Activated CD4-positive, CD25-positive, alpha-beta regulatory T cell (primary cell): ENCODE measurements around the gene LYST.
"Not testable (repeated sequence)": the region's sequence is repeated elsewhere in the genome, so short reads cannot be mapped to it uniquely, and the experiment has no call there.

Experiments
- DNase-seq, 4 experiments: peaks; one replicate each; lab custom pipeline; 2025; lab: John Stamatoyannopoulos, UW

Gene LYST

GRCh38 chr1:235866205-235866912 is at the start of gene LYST:
Gene LYST, minus strand, starts transcription at chr1:235866906. Its CDS starts 36,489 bp downstream, at chr1:235830417.
- peak in 3 of 4 experiments; percentile 14 to 25 (median 20) for DNase-seq

GRCh38 chr1:235915489-235915888 is 48.8 kb upstream of the LYST start:
- DNase-seq, result not testable (repeated sequence)

- DNase-seq, result no peak
Observed at GRCh38 chr1:235913311-235913710, 46.6 kb upstream of the LYST start.

- no peak for DNase-seq
Observed at GRCh38 chr1:235911876-235912275, 45.2 kb upstream of the LYST start.

DNA sequence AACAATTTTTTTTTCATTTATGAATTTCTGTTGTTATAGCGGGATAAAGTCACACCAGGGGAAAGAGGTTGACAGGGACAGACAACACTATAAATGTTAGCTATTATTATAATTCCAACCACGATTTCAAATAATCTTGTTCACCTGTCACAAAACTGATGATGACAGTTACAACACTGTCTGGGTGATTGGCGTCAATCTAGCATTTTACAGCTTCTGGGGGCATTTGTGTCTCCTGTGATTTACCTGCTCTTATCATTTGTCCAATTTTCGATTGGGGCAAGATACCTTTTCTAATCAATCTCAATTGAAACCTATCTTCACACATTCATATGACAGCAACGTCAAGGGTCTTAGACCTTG is 44.6 kb upstream of the LYST start:
- DNase-seq, result no peak

GRCh38 chr1:235910357-235911299 is 43.9 kb upstream of the LYST start:
- DNase-seq, result no peak

DNA sequence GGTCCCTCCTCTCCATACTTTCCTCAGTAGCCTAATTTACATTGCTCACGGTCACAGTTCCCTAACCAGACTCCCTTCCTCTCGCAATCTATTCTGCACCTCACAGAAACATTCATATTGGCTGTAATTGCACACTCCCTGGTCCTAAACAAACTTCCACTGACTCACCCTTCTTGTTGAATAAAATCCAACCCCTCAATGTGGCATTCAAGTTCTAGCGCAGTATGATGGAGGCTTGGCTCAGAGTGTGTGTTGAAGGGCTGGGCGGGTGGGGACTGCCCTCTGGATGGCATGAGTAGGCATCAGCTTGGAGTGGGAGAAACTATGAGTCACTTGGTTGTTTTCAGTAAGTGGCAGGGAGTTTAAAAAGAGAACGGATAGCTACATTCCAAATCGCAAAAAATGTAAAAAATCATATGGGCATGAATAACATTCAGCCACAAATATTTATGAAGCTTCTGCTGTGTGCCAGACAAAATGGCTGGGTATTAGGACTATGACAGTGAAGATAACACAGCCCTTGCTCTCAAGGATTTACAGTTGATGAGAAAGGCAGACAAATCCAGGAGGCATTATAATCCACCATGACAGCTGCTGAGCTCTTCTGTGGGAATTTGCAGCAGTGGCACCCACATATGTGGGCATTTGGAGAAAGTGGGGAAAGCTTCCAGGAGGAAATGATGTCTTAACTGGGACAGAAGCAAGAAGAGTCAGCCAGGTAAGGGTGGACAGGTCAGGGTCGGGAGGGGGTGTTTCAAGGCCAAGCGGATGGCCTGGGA is 42.2 kb upstream of the LYST start:
- DNase-seq, result no peak

GRCh38 chr1:235907897-235908240 is 41.2 kb upstream of the LYST start:
- no peak for DNase-seq

DNA sequence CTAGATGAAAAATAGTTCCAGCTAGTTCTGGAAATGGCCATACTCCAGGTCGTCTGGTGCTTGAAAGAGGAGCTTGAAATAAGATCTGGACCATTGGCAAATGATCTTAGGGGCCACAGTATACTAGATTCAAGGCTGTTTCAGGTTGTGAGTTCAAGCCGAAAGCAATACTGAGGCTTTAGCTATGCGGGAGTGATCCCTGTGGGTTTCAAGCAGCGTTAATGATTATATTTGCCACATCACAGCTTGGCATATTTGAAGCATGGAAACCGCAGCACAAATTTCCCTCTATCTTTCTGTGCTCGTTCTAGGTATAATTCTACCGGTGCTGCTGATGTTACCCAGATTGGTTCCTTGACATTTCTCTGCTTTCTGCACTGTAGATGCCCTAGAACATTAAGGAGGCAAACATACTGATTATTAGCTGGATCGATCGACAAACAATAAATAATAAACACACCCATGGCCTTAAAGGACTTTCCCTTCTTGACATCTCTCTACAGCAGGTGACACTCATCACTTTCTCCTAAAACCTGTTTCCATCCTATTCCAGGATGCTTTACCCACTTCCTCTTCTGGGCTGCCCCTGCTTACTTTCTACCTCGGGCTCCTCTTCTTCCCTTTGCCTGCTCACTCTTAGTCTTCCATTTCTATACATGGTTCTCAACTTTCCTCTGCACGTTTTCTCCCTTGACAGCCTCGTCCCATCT is 40.6 kb upstream of the LYST start:
- no peak for DNase-seq

DNA sequence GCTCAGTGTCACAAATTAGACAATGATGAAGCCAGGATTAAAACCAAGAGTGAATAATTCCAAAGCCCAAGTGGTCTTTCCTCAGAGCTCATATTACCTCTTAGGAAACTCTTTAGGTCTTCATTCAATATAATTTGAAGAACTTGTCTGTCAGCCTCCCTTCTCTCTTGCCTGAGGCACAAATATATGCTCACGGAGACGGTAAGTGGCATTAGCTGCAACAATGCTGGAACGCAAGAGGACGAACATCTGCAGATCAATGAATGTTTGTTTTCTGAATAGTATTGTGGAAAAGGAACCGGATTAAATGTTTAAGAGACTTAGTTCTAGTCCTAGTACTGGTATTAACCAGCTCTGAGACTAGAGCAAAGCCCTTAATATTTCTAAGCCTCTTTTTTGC is 39.7 kb upstream of the LYST start:
- no peak for DNase-seq

DNA sequence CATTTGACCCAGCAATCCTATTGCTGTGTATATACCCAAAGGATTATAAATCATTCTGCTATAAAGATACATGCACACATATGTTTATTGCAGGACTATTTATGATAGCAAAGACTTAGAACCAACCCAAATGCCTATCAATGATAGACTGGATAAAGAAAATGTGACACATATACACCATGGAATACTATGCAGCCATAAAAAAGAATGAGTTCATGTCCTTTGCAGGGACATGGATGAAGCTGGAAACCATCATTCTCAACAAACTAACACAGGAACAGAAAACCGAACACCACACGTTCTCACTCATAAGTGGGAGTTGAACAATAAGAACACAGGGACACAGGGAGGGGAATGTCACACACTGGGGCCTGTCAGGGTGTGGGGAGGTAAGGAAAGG is 37.1 kb upstream of the LYST start:
- DNase-seq, result not testable (repeated sequence)

GRCh38 chr1:235902677-235903542 is 36.2 kb upstream of the LYST start:
- no peak for DNase-seq

DNA sequence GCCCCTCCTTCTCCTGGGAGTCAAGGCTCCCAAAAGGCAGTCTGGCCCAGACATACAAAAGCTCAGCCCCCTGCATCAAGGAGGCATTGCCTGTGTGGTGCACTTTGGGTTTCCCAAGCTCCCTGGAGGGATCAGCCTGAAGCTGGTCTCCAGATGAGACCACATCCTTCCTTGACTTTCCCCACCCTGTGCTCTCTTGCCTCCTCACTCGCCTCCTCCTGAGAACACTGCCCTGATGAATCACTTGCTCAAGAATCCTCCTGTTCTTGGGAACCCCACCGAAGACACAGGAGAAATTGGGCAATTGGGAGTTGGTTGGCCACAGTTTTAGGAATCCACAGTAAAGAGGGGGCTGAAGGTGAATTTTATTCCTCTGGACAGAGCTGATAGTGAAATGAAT is 34.8 kb upstream of the LYST start:
- DNase-seq, result no peak

GRCh38 chr1:235898126-235898525 is 31.4 kb upstream of the LYST start:
- DNase-seq, result no peak

DNA sequence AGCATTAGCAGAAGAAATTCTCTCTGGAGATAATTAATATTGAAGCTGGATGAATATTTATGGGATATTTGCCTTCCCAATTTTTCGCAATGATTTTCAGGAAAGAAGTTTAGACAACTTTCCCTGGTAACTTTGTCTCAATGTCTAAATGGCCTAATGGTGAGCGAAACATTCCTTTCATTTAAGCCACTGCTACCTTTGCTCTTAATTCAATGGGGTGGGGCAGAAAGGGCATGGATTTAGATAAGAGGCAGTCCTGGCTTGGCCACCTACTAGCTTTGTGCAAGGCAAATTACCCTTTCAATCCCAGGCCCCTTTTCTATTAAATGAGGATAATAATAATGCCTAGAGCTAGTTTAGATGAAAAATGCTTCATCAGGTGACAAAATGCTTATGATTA is 27.1 kb upstream of the LYST start:
- DNase-seq, result no peak

DNA sequence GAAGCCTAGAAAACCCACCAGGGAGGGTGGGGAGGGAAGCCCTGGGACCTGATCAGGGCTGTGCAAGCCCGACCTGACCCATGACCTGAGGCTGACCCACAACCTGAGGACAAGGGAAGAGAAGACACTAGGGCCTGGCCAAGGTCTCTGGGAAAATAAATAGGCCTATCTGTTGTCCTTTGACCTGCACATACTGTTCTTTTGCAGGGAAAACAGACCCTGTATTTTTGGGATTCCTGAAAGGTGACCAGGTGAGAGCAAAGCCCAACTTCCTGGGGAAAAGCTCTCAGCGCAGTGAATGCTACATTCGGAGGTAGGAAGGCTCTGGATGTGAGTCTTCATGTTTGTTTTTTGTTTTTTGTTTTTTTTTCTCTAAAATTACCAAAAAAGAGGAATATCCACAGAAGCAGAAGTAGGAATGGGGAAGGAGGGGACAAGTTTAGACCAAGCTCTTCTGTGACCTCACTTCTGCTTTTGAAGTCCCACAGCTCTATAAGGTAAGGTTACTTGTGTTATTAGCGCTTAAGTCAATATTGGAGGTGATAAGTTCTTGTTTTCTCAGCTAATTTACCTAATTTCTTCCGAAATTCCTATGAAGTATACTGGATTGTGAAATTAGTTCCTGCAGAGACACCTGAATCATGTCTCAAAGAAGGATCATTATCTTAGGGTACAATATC is 26.2 kb upstream of the LYST start:
- DNase-seq, result no peak

- no peak for DNase-seq
Observed at GRCh38 chr1:235892202-235892601, 25.5 kb upstream of the LYST start.

DNA sequence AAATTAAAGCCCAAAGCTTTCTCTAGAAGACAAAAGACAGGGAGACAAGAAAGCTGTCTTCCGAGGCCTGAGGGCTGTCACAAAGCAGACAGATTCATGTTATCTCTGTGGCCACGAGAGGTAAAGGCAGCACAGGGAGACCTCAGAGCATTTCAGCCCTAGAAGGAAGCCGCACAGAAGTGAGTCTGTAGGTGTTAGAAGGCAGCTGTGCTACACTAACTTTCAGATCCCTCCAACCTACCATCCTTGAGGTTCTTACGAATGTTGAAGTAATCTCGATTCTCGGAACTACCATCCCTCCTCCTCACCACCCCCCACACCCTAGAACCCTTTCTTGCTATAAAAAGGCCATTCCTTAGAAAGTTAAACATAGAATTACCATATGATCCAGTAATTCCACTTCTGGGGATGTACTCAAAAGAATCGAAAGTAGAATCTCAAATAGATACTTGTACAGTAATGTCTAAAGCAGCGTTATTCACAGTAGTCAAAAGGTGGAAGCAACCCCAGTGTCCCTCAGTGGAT is 21.5 kb upstream of the LYST start:
- peak in 2 of 4 experiments; percentile 15 to 29 for DNase-seq

DNA sequence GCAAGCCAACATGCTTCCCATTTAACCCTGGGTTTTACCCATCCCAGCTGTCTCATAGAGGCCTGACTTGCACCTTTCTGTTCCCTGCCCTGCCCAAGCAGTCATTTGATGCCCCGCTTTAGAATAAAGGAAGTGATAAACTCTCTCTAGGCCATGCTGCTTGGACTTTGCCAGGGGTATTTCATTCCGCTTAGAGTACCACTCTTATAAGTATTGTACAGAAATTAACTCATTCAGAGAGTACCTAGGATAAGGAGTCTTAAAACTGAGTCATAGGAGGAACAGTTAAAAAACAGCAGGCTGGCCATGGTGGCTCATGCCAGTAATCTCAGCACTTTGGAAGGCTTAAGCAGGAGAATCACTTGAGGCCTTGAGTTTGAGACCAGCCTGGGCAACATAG is 21.0 kb upstream of the LYST start:
- no peak for DNase-seq

- DNase-seq, result no peak
Observed at GRCh38 chr1:235885655-235886262, 19.1 kb upstream of the LYST start.
